HEK293 (cell line): Measurements from ENCODE around the gene KICS2.

Experiments
- PATZ1 ChIP-seq: fragments of 450-650 bp; formaldehyde crosslinking; IDR thresholded peaks from 2 replicates; pipeline ENCODE4 v1.5.1; 2016; ENCODE audit warnings: missing biosample characterization, missing genetic modification characterization
- PBX3 ChIP-seq: sonication (generic); formaldehyde crosslinking; IDR thresholded peaks from 2 replicates; pipeline ENCODE4 v1.8.1; 2022; ENCODE audit warnings: mild to moderate bottlenecking, moderate library complexity, missing genetic modification reagents
- ZFP37 ChIP-seq: fragments of 450-650 bp; formaldehyde crosslinking; IDR thresholded peaks from 2 replicates; pipeline ENCODE4 v1.5.1; 2016; ENCODE audit warnings: missing biosample characterization, missing genetic modification characterization
- ZNF362 ChIP-seq: fragments of 450-650 bp; formaldehyde crosslinking; IDR thresholded peaks from 2 replicates; pipeline ENCODE4 v1.5.1; 2016; ENCODE audit warnings: missing biosample characterization, missing genetic modification characterization
- ZNF555 ChIP-seq: fragments of 450-650 bp; formaldehyde crosslinking; conservative IDR thresholded peaks from 2 replicates; pipeline ENCODE4 v1.5.1; 2017; ENCODE audit warnings: missing biosample characterization, mild to moderate bottlenecking, missing genetic modification characterization, inconsistent platforms
- ZNF704 ChIP-seq: fragments of 450-650 bp; formaldehyde crosslinking; IDR thresholded peaks from 2 replicates; pipeline ENCODE4 v1.5.1; 2016; ENCODE audit warnings: missing biosample characterization, missing genetic modification characterization
- ZNF707 ChIP-seq: fragments of 450-650 bp; formaldehyde crosslinking; IDR thresholded peaks from 2 replicates; pipeline ENCODE4 v1.5.1; 2016; ENCODE audit warnings: missing biosample characterization, missing genetic modification characterization

GRCh38 chr12:64205542-64205941 lies 16.6 kb downstream of the KICS2 start:
- TF ChIP-seq ZNF704 (tag by site-specific recombination) (no peak), PATZ1 (no peak), PBX3 (no peak), ZFP37 (tag by site-specific recombination) (no peak), ZNF707 (tag by site-specific recombination) (no peak), ZNF555 (no peak), ZNF362 (tag by site-specific recombination) (no peak)
